Measurements from ENCODE around the gene LCN10.

Gene LCN10

GRCh38 chr9:136740491-136740890 lies 2.2 kb downstream of the LCN10 start:
- no peak for DNase-seq (ENCODE audit: low read depth)
- TF ChIP-seq CTCF (IDR thresholded peaks at IDR 0.05; ENCODE audit: insufficient read depth, low read depth, low read length, missing control alignments): no peak
- no peak overlapping the region for H3K4me3 ChIP-seq (ENCODE audit: low read depth, low read length)

GRCh38 chr9:136740069-136740468 lies 2.7 kb downstream of the LCN10 start:
- no peak for DNase-seq (ENCODE audit: low read depth)
- no peak for TF ChIP-seq CTCF (IDR thresholded peaks at IDR 0.05; ENCODE audit: insufficient read depth, low read depth, low read length, missing control alignments)
- no peak overlapping the region for H3K4me3 ChIP-seq (ENCODE audit: low read depth, low read length)

- no peak for TF ChIP-seq CTCF (IDR thresholded peaks at IDR 0.05; ENCODE audit: insufficient read depth, low read depth, low read length, missing control alignments)
- no peak overlapping the region for H3K4me3 ChIP-seq (ENCODE audit: low read depth, low read length)
- DNase-seq (ENCODE audit: low read depth): no peak
Observed at GRCh38 chr9:136739509-136739908, 3.2 kb downstream of the LCN10 start.

GRCh38 chr9:136738960-136739359 lies 3.8 kb downstream of the LCN10 start:
- TF ChIP-seq CTCF (IDR thresholded peaks at IDR 0.05; ENCODE audit: insufficient read depth, low read depth, low read length, missing control alignments): no peak
- H3K4me3 ChIP-seq (ENCODE audit: low read depth, low read length): no peak overlapping the region
- DNase-seq (ENCODE audit: low read depth): no peak

GRCh38 chr9:136735812-136736480 lies 6.8 kb downstream of the LCN10 start:
- DNase-seq (ENCODE audit: low read depth): no peak
- H3K4me3 ChIP-seq (ENCODE audit: low read depth, low read length): no peak overlapping the region
- TF ChIP-seq CTCF (IDR thresholded peaks at IDR 0.05; ENCODE audit: insufficient read depth, low read depth, low read length, missing control alignments): no peak

- no peak overlapping the region for H3K4me3 ChIP-seq (ENCODE audit: low read depth, low read length)
- DNase-seq (ENCODE audit: low read depth): no peak
- TF ChIP-seq CTCF (IDR thresholded peaks at IDR 0.05; ENCODE audit: insufficient read depth, low read depth, low read length, missing control alignments): no peak
Observed at GRCh38 chr9:136734837-136735496, 7.8 kb downstream of the LCN10 start.

GRCh38 chr9:136733611-136734010 lies 9.1 kb downstream of the LCN10 start:
- no peak overlapping the region for H3K4me3 ChIP-seq (ENCODE audit: low read depth, low read length)
- no peak for DNase-seq (ENCODE audit: low read depth)
- TF ChIP-seq CTCF (IDR thresholded peaks at IDR 0.05; ENCODE audit: insufficient read depth, low read depth, low read length, missing control alignments): no peak

Data from GM12865 (cell line).